T-helper 9 cell (primary cell): ENCODE data around the gene MVK.

Source experiments
- DNase-seq: peaks from one replicate; pipeline ENCODE4 v3.0.0-alpha.2; 2020
- total RNA-seq, 2 donors: gene quantifications; one replicate each; lab custom pipeline; 2026; lab: John Stamatoyannopoulos, UW

Gene MVK
- total RNA-seq: 19.5 to 19.7 reads per million in 2 donors

DNA sequence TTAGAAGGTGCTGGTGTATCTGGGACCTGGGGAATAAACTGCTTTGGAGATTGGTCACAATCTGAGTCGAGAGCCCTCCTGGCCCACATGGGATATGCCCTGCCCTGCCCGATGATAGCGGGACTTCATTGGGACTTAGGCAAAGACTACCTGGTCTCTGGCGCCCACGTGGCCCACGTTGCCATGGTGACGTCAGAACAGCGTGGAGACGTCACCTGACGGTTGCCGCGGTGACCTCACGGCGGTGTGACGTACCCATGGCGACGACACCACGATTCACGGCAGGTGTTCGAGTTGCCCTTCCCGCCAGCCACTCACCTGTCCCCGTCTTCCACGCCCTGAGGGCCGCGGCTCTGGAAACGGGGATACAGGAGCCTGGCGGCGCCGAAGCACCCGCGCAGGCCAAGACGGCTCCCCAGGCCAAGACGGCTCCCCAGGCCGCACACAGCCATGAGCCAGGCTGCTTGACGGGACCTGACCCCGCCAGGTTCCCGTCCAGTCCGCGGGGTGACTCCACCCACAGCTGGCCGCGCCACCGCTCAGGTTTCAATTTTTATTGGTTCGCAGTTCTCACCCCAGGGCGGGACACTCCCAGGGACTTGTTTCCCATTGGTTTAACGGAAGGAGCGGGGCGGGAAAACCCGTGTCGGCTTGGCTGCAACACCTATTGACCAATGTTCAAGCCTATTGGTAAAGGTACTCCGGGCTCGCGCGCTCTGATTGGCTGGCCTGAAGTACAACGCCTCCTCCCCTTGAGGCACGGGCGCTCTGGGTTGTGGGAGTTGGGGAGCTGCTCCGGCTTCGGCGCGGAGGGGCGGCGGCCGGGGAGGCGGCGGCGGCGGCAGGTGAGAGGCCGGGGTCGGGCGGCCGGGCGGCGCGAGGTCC, at the start of gene MVK, which contains the start of gene MMAB:
Gene MVK, plus strand, starts transcription at position 766 of the 885 bp plus-strand sequence. CDS start 1,029 bp downstream, outside the sequence.
Gene MMAB, minus strand, starts transcription at position 476 of the 885 bp plus-strand sequence. Its CDS starts 24 bp downstream, at position 452.
- peak; percentile 93 for DNase-seq

DNA sequence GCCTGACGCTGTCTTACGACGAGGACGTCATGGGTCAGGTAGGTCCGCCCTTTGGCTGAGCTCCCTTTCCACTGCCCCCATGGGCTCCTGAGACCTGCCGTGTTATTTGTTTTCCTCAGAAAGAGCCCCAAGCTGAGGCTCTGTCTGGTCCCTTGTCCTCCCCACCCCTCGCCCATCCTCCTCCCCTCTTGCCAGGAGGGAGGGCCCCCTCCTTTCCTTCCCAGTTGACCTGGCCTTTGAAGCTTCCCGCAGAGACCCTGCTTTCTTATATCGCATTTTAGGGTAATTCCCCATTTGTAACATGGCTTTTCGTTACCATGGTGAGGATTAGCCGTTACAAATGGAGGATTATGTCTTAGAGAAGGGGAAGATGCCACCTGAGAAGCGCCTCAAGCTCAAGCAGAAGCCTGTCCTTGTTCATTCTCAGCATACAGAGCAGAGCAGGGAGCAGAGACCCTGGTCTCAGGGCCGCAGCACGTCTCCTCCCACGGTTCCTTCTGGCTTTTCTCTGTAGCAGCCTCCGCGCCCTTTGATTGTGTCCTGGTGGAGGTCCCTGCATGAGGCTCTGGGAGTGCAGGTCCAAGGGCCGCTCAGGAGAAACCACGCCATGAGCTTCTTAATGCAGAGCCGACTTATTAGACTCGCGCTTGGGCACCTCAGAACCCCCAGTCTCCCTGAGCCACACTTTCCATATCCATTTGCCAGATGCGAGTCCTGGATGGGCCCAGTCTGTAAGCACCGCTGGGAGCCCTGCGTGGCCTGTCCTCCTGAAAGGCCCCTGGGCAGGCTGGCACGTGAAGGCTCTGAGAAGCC, 48.9 kb upstream of the MVK start:
- DNase-seq: no peak

DNA sequence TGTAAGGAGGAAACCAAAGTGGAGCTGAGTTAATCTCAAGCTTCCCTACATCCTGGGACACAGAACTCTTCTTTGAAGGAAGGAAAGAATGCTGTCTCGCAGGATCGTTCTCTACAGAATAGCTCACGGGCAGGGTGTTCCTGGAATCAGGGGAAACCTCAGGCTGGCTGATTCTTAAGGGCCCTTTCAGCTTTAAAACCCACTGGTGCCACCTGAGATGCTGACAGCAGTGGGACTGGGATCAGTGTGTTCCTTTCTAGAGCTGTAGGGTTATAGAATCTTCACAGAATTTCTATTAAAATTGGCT, 48.4 kb upstream of the MVK start:
- no peak for DNase-seq

DNA sequence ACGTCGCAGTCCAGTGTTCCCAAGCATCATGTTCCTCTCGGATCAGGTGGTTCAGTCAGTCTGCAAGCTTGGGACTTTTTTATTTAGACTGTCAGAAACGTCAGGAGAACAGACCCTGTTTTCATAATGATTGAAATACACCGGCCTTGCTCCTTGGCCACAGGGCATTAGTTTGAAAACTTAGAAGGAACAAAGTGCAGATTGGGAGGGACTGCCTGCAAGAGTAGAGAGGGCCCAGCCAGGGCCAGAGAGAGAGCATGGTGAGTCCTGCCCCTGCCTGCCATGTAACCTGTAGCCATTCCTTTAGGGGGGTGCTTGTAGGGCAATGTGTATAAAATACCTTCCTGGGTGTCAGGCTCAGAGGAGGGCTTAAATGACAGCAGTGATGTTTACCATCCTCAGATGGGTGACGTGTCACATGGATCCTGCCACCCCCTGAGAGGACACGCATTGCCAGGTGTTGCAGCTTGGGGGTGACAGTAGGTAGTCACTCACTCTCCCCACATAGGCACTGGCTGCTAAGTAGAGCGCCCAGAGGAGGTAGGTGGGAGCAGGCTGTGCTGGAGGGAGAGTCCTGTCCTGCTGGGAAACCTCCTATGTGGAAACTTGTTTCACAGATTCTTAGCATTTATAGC, 46.0 kb upstream of the MVK start:
- DNase-seq: no peak

DNA sequence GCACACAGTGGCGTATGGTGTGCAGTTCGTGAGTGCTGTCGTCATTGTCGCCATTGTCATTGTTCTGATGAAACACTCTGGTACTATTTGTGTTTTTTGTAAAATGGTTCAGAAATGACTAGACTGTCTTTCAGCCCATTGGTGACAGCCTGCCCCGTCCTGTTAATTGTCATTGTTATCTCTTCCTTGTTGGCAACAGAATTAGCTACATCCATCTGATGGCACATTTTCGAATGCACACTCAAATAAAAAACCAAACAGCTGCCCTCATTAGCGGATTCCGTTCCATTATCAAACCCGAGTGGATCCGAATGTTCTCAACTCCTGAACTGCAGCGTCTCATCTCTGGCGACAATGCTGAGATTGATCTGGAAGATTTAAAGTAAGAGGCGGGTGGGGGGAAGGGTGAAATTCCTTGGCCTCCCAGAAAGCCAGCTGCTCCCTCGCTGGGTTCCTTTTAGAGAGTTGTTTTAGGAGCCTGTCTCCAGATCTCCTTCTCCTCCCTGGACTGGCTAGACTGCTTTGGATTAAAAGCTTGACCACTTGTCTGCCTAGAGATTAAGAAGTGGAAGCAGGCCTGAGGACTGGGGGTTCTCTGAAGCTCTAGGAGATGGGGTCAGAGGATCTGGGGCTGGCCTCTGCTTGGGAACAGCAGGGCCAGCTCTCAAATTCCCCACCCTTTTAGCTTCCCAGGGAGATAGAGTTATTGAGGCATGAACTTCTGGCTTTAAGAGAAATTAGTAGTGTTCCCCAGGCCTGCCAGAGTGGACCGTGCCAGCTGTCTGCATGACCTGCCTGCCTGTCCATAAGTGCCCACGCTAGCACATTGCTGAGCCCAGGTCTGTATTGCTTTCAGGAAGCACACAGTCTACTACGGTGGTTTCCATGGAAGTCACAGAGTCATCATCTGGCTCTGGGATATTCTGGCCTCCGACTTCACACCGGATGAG, 43.6 kb upstream of the MVK start:
- DNase-seq: no peak

DNA sequence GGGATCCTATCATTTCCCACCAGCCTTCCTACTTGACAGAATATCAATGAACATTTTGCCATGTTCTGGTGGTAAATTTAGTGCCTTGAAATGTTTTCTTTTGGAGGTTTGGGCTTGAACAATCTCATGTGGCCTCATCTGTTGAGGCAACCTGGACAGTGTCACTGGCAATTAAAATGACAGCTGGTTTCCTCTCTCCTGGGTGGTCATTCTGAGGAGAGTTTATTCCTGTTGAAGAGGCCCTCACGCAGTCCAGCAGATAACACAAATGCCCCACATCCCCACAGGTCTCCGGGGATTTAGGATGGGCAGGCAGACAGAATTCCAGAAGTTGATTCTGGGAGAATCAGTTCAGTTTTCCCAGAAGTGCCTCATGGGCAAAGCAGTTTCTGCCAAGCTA, 42.2 kb upstream of the MVK start:
- DNase-seq: no peak

DNA sequence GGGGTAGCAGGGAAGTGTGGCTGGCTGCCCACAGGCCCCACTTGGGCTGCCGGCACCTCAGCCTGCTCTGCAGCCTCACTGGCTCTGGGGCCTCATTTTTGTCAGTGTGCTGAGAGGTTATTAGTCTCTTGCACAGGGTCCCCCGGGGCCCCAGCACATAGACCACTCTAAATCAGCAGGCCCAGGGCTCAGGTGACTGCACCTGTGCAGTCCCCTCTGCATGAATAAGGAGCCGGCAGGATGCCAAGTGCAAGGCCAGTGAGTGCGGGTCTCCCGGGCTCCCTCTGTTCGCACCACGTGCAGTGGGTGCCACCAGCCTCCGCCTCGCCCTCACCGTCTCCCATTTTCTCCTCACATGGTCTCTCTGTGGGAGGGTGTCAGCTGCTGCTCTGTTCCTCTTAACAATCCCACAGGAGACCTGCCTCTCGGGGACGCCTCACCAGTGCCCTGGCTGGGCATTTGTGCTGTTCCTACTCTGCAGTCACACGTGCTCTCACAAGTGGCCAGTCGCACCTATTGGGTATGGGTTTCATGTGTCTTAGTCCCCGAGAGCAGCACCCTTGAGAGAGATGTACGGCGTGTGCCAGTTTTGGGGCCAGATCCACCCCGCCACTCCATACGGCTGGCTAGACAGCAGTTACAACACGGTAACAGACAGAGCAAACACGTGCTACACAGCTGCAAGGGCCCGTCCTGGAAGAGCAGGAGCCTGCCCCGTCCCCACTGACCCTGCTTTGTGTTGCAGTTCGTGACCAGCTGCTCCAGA, 40.7 kb upstream of the MVK start:
- DNase-seq: no peak

DNA sequence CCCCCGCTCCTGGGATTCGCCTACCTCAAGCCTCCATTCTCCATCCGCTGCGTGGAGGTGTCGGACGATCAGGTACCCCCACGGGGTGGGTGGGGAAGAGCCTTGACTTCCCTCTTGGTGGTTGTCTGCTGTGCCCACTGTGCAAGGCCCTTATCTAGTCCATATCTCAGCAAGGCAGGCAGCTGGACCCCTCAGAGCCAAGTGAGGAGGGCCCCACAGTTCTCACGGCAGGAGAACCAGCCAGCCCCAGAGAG, 40.2 kb upstream of the MVK start:
- no peak for DNase-seq

DNA sequence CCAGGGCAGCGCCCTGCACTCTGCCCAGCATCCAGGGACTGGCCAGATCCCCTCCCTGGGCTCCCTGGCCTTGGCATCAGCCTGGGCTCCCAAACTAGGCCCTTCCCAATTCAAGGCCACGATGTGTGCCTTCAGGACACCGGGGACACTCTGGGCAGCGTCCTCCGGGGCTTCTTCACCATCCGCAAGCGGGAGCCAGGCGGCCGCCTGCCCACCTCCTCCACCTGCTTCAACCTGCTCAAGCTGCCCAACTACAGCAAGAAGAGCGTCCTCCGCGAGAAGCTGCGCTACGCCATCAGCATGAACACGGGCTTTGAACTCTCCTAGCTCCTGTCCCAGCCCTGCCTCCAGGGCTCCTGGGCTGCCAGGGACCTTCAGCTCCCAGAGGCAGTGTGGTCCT, 39.1 kb upstream of the MVK start:
- no peak for DNase-seq

DNA sequence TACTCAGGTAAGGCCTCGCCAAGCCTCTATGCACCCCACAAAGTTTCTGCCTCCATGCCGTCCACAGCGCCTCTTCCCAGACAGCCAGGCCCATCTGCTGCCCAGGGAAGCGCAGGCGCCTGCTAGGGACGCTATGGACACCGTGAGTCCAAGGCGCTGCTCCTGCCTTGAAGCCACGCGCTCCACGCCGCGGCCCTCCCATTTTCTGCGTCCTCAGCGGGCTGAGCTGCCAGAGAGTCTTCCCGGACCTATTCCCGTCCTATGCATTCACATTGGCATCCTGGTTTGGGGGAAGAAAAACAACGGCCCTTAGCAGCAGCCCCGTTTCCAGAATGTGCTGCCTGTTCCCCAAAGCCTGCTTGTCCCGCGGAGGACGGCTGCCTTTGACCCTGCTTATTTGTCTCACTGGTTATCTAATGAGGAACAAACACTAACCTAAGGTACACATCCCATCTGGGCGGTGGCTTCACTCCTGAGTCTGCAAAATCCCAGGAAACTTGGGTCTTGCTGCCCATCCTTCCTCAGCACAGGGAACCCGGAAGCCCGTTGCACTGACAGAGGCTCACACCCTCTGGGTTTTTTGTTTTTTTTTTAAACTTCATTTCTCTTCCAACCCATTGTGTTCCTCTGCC, 38.2 kb upstream of the MVK start:
- no peak for DNase-seq

DNA sequence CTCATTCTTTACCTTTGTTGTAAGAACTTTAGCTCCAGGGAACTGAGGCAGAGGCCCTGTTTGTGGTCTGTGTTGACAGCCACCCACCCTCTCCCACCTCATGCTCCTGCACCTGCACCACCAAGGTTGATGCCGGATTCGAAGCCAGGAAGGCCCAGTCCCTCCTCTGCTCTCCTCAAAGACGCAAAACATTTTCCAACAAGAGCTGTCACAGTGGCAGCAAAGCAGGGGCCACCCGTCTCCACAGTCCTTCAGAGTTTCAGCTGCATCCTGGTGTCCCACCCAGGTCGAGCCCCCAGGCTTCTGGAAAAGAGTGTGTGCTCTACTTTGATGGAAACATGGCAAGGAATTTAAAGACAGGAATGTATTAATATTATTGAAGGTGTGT, 37.7 kb upstream of the MVK start:
- DNase-seq: no peak

DNA sequence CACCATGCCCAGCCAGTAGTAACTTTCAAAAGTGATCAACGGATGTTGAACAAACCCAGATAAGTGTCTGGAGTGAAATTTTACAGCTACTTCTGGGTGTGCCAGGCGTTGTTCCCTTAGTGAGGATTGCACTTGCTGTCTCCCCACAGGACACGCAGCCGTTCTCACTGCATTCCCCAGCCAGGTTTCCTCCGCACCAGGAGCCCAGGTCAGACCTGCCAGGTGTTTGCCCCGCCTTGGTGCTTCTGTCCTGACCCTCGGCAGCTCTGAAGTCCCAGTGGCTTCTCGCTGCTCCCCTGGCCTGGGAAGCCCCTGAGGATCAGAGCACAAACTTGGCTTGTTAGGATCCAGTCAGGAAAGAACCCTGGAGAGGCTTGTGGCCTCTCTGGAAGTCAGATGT, 36.5 kb upstream of the MVK start:
- DNase-seq: no peak

DNA sequence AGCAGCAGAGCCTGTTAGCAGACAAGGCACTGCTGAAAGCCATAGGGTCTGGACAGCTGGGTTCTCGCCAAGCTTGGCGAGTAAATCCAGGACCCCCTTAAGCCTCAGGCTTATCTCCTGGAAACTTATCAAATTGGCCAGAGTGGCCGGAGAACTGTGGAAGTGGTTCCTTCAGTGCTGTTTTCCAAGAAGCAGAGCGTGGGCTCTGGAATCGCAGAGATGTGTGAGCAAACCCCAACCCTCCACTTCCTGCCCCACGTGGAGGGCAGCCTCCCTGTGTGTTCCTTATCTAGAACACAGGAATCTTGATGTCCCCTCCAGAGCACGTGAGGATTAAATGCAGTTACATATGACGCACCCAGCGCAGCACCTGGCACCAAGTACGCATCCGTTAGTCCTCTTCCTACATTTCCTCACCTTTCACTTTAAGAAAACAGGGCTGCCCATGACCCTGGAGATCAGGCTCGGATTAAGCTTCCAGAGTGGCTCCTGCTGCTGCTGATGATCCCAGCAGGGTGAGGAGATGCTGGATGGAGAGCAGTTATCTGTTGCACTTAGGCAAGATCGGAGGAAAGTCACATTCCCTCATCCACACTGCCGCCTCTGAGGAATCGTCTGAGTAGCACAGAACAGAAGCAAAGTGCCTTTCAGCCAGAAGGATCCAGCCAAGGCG, 35.3 kb upstream of the MVK start:
- DNase-seq: no peak

DNA sequence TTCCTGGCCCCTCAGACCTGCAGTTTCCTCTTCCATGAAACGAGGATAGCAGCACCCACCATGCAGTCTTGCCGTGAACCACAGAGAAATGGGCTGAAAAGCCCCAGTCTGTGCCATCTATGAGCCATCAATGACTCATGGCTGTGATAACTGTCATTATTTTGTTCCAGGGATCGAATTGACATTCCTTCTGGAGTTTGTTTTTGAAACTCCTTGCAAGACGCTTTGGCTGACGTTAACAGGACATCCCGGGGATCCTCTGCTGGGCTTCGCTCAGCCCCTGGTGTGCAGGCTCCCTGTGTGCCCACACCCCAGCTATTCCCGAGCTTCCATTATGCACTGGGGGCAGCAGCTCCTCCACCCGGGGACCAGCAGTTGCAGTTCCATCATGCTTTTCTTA, 34.1 kb upstream of the MVK start:
- no peak for DNase-seq

DNA sequence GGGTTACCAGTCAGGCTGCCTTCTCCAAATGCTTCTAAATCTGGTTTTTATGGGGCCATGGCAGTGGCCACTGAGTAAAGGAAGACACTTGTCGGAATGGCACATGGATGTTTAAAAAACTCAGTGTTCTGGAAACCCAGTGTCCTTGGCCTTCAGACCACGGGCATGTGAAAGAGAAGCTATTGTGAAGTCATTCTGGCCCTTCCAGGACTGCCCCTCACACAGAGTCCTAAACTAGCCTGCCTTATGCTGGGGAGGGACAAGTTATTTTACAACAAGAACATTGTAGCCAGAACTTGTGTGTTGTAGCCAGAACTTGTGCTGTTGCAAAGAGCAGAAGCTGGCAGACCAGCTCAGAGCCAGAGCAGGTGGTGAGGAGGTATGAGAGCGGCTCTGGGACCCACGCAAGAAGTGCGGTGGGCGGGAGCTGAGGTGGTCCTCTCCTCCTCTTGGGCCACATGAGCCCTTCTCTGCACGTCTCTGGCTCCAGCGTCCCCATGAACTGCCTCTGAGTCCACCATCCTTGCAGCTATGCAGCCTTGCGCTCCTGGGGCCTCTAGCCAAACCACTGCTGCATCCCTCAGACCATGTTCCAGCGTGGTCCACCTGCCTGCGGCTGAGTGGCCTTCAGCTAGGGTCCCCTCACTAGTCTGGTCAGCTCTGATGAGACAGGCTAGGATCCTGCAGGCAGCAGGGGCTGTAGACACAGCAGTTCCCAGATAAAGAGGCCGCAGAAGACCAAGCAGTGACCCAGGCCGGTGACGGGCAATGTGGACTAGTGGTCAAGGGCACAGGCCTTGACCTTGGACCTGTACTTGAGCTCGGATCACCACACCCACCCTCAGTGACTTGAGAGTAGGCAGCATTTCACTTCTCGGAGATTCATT, 32.8 kb upstream of the MVK start:
- no peak for DNase-seq

DNA sequence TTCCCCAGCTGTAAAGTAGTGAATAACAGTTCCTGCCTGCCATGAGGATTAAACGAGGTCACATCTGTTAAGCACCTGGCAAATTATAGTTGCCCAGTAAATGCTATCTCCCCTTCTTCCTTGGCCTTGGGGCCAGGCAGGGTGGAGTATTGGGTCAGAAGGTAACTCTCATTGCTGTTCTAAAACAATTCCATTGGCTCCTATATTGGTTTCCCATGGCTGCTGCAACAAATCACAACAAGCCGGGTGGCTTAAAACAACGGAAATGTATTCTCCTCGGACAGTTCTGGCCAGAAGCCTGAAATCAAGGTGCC, 32.2 kb upstream of the MVK start:
- no peak for DNase-seq

DNA sequence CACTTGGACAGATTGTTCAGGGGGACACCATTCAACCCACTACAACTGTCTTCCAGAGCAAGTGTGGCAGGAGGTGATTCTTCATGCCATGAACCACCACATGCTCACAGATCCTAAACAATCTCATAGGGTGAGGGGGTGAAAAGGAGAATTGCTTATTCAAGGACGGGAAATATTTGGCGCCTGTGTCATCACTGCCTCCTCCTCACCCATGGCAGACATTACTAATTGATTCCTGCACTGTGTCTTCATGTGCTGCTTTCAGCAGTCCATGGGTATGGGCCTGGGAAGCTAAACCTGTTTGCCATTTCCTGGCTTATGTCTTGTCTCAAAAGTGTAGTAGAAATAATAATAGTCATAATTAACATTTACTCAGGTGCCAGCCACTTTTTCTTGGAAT, 31.6 kb upstream of the MVK start:
- DNase-seq: no peak

DNA sequence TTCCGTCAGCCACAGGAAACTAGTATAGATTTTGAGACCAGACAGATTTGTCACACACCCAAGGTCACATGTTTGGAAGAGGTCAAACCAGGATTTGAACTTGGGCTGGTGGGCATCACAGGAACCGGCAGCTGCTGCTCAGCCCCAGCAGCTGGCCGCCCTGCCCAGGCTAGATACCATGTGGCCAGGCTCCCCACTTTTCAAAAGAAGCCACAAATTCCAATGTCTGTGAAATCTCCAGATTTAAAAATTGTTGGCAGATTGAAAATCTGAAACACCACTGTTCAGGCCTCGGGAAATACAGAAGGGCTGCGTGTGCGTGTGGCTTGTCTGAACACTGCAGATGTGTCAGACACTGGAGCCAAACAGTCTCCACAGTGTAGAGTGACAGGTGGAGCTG, 30.7 kb upstream of the MVK start:
- no peak for DNase-seq

DNA sequence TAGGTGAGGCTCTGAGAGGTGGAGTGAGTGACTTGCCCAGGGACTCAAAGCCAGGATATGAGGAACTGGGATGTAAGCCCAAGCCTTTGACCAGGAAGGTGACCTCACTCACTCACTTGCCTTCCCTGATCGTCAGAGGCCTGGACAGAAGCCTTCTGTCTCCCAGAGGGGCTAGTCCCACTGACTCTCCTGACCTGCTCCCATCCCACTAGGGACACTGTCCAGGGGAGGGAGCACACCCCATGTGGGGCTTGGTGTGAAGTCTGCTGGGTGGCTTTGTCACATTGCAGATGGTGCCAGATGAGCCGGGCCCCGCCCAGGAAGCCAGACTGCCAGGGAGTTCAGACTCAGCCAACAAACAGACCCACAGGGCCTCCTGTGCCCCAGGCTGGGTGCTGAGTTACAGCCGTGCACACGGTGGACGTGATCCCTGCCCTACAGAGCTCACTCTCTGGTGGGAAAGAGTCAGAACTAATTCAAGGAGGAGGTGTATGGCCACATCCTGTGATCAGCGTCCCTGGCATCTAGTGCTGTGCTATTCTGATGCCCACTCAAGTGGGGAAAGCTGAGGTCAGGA, 28.6 kb upstream of the MVK start:
- DNase-seq: no peak

DNA sequence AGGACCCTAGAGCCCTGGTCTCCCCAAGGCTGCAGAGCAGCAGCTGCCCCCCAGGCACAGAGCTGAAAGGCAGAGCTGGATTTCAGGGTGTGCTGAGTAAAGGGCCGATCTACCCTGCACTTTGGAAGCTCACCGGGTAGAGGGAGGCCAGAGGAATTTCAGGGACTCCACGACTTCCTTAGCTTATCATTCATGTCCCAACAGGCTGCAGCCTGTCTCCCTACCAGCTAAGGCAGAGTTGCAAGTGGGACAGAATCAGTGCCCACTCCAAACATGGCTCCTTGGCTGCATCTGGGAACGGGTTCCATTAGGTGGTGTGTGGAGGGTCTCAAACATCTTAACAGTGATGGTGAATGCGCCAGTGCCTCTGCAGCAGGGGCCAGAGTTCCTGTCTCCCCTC, 27.8 kb upstream of the MVK start:
- DNase-seq: no peak
